Epithelial cell of esophagus (primary cell): ENCODE measurements around the gene KNOP1.

ENCODE experiments used
- DNase-seq: peaks from one replicate; pipeline ENCODE4 v3.0.0; 2010; ENCODE audit warnings: low read depth
- H3K4me3 ChIP-seq: 2 replicates; pipeline ENCODE4 v1.5.1; 2011; ENCODE audit warnings: mild to moderate bottlenecking, low read length, control low read depth
- CTCF ChIP-seq: IDR thresholded peaks from 2 replicates; pipeline ENCODE4 v1.5.1; 2011; ENCODE audit warnings: low read depth, mild to moderate bottlenecking, low read length, control low read depth, inconsistent platforms; ENCODE audit not compliant: insufficient read depth; ENCODE audit errors: missing control alignments

Gene KNOP1

GRCh38 chr16:19749571-19750080 lies 31.6 kb upstream of the KNOP1 start:
- H3K4me3 ChIP-seq = no peak overlapping the region
- TF ChIP-seq CTCF = no peak
- no peak for DNase-seq

GRCh38 chr16:19748389-19749168 lies 30.6 kb upstream of the KNOP1 start:
- no peak overlapping the region for H3K4me3 ChIP-seq
- DNase-seq = peak; percentile 51
- no peak for TF ChIP-seq CTCF

- no peak for TF ChIP-seq CTCF
- H3K4me3 ChIP-seq = no peak overlapping the region
- DNase-seq = no peak
These were observed 28.5 kb upstream of the KNOP1 start for GRCh38 chr16:19746561-19746960.

- DNase-seq = no peak
- H3K4me3 ChIP-seq = no peak overlapping the region
- no peak for TF ChIP-seq CTCF
These were observed 27.4 kb upstream of the KNOP1 start for GRCh38 chr16:19745286-19746010.

GRCh38 chr16:19744670-19745069 lies 26.6 kb upstream of the KNOP1 start:
- no peak for DNase-seq
- H3K4me3 ChIP-seq = no peak overlapping the region
- no peak for TF ChIP-seq CTCF

- TF ChIP-seq CTCF = no peak
- no peak overlapping the region for H3K4me3 ChIP-seq
- no peak for DNase-seq
These were observed 25.8 kb upstream of the KNOP1 start for GRCh38 chr16:19743816-19744159.
